CMK (cell line): ENCODE results near the gene ANTXRL.
"Not testable (repeated sequence)": the region's sequence is repeated elsewhere in the genome, so short reads cannot be mapped to it uniquely, and the experiment has no call there.

ENCODE experiments used
- DNase-seq: peaks from one replicate; pipeline ENCODE4 v3.0.0-alpha.2; 2010; ENCODE audit warnings: low read depth

Gene ANTXRL

DNA sequence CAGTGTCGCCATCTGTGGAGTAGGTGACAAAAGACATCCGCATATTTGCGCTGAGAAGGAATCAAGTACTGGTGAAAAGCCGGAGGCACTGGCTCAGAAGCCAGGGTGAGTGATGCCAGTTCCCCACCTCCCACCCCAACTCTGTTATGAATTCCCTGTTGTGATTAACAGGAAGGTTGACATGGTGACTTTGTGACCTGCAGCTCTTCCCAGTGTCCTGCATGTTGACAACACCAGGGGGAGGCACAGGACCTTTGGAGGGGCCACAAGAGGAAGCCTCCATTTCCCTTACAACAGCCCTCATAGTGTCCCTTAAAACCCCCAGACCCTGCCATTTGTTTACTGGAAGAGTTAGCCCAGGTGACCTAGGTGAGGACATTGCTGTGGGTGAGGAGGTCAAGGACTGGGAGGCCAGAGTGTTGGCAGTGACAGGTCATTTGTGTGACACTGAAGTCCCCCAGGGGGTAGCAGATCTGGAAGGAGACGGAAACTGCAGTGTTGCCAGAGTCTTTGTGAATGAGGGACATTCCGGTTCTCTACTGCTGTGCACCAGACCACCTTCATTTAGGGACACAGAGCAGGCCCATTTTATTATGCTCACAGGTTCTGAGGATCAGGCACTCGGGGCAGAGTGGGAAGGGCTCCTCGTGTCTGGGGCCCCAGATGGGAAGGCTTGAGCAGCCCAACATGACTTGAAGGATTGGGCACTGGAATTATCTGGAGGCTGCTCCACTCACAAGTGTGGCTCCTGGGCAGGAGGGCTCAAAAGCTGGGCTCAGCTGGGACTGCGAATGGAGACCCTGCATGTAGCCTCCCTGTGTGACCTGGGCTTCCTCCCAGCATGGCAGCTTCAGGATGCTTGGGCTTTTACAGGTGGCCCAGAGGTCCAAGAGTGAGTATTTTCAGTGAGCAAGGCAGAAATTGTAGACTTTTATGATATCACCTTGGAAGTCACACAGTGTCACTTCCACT is 13.0 kb upstream of the ANTXRL start:
- no peak for DNase-seq

DNA sequence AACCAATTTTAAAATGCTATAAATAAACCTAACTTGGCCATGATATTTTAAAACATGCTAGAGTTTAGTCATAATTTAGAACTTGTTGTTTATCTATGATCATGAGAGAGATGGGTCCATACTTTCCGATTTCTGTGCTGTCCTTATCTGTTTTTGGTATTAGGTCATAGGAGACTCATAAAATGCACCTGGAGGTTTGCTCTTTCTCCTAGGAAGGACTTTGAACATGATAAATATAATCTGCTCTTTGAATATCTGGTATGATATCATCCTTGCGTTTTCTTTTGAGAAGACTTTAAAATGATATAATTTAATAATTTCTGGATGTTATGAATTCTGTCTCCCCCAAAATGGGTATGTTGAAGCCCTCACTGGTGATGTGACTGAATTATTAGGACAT is 9.0 kb upstream of the ANTXRL start:
- DNase-seq: no peak

DNA sequence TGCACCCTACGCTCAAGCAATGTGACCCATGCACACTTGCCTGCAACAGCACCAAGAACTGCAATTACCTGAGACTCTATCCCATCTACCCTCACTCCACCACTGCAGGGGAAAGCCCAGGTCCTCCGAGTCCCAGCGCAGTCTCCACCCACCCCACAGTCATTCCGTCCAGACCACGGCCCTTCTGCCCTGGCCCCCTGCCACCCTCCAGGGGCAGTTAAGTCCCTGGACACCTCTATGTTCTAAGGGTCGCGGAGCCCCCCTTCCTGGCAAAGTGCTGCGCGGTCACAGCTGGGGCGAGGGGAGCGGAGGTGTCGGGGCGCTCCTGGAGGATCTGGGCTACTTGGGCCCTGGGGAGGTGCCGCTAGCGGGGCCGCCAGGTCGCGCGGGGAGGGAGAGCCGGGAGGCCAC is 4.4 kb upstream of the ANTXRL start:
- not testable (repeated sequence) for DNase-seq

DNA sequence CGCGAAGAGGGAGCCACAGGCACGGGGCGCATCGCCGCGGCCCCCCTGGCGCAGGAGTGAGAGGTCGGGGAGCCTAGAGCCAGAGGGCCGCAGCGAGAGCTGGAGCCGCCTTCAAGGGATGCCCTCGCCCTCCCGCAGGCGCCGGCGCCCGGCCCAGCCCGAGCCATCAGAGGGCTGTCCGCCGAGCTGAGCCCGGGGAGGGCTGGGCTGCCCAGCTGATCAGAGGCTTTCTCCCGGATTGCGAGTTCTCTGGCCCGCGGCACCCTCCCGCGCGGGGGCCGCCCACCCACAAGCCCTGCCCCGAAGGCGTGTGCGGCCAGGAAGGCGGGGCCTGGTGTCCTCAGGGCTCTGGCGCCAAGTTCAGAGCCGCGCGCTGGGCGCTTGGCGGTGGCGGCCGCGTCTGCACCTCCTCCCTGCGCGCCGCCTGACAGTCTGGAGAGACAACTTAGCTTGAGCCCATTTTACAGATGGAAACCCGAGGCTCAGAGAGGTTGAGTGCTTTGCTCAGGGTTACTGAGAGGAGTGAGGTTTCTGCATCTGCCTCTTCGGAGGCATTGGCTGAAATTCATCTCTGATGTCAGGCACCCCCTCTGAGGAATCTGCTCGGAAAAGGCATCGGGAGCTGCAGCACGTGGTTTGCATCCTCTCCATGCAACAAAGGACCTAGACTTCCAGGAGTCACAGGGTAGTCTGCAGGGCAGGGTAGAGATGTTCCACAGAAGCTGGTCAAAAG is 3.8 kb upstream of the ANTXRL start:
- DNase-seq: peak; percentile 27

DNA sequence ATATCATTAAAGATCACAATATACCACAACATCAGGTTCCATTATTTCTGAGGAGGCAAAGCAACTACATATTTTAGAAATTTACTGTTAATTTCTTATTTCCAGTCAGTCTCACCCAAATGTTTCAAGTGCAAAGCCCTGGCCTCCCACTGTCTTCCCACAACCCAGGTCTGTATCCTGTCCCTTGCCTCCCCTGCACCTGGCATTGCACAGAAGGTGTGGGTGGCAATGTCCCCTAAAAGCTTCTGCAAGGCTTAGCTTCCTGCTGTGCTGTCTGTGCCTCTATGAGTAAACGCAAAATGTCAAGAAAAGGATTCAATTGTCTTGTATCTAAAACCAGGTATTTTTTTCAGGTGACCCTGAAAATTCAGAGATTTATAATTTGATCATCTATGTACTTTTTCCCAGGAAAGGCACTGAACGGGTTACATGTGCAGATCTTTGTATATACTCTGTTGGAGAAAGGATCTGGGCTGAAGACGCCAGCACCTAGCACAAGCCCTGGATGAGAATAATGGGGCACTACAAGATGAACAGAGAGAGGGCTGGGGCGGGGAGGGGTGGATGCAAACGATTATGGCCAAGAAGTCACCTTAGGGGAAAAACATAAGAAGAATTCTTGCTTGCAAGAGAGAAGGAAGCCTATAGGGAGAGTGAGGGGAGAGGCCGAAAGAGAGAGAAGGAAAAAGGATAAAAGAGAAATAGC is 3.1 kb upstream of the ANTXRL start:
- DNase-seq: no peak

DNA sequence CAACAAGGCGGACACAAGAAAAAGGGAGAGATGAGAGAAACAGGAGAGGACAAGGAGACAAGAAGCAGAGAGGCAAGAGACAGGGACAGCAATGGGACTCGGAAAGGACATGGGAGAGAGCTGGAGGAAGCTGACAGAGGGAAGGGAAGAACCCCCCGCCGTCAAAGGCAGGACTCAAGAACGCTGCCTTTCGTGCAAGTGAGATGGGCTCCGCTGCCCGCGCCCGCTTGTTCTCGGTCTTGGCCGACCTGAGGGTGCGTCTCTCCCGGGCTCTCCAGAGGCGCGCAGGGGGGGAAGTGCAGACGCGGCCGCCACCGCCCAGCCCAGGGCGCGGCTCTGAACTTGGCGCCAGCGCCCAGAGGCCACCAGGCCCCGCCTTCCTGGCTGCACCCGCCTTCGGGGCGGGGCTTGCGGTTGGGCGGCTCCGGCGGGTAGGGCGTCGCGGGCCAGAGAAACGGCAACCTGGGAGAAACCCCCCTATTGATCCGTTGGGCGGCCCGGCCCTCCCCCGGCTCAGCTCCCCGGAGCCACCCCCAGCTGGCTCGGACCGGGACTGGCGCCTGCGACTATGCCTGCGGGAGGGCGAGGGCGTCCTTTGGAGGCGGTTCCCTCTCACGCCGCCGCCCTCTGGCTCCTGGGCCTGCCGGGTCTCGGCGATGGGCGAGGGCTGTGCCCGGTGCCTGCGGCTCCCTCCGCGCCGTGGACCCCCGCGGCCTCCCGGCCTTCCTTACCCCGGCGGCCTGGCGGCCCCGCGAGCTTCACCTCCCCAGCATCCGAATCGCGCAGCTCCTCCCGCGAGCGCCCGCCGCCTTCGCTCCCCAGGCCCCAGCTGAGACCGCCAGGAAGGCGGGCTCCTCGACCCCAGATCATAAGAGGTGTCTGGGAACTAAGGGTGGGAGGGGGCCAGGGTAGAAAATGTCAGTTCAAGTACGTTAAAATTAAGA is 2.2 kb upstream of the ANTXRL start:
- DNase-seq: peak; percentile 69

DNA sequence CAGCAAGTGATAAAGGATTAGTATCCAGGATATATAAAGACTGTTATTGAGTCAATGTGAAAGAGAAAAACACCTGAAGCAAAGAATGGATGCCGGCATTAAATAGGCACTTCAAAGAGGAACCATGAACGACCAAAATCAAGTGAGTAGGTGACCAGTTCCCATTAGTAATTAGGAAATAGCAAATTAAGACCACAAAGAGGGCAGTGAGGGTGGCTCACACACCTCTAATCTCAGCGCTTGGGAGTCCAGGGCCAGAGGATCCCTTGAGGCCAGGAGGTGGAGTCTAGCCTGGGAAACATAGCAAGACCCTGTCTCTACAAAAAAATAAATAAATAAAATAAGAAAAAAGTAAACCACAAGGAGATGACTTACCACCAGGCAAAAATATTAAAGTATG is 1.5 kb upstream of the ANTXRL start:
- no peak for DNase-seq

DNA sequence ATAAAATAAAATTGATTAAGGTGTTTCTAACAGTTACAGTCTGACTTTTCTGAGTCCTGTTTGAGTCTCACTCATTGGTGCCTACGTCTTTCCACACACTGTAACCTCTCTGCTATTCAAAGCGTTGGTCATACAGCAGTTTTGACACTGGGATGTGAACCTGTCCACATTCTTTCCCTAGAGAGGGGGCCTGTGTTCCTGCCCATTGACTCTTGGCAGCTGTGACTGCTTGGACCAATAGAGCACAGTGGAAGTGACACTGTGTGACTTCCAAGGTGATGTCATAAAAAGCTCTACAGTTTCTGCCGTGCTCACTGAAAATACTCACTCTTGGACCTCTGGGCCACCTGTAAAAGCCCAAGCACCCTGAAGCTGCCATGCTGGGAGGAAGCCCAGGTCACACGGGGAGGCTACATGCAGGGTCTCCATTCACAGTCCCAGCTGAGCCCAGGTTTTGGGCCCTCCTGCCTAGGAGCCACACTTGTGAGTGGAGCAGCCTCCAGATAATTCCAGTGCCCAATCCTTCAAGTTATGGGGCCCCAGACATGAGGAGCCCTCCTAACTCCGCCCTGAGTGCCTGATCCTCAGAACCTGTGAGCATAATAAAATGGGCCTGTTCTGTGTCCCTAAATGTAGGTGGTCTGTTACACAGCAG is 704 bp upstream of the ANTXRL start:
- DNase-seq: no peak

DNA sequence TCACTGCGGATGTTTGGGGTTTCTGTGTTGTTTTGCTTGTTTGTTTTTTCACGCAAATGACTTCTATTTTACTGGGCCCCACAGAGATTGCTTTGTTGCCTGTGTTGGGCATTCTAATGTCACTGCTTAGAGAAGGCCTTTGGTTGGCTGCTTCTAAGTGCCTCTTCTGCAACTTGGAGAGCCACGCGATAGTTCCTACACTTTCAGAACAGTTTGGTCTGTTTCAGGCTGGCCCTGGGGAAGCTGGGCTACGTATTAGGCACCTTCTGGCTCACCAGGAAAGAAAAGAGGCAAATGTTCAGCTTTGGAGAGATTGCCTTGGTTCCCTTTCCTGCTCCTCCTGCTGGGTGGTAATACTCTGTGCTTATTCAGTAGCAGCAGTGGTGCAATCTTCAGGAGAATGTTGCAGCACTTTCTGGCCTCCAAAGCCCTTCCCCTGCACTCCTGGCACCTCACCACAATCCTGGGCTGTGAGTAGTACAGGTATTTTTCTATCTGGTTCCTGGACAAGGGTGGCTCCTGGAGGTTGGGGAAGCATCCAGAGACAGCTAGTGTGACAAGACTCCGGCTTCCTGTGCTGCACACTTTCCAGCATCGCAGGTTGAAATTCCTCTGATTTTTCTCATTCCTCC is 1.2 kb downstream of the ANTXRL start:
- DNase-seq: no peak

DNA sequence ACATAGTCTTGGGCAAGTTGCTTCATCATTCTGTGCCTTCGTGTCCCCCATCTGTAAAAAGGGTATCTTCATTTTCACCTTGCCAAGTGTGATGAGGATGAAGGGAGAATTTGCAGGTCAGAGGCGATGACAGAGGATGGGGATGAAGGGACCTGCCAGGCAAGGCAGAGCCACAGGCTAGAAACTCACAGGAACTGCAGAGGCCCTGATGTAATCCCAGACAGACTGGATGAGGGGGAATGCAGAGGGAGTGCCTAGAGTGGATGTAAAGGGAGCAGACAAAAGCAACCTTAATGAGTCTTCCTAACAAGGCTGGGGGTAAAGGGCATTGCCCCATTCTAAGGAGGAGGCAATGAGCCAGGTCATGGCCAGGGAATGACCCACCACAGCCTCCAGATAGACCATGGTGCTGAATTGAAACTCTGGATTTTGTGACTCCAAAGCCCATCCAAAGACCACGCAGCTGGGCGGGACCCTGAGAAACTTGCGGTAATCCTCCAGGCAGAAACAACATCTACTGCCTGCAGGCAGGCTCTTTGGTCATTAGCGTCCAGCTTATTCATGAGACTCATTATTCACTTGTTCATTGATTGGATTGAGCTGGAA is 1.9 kb downstream of the ANTXRL start:
- DNase-seq: no peak

DNA sequence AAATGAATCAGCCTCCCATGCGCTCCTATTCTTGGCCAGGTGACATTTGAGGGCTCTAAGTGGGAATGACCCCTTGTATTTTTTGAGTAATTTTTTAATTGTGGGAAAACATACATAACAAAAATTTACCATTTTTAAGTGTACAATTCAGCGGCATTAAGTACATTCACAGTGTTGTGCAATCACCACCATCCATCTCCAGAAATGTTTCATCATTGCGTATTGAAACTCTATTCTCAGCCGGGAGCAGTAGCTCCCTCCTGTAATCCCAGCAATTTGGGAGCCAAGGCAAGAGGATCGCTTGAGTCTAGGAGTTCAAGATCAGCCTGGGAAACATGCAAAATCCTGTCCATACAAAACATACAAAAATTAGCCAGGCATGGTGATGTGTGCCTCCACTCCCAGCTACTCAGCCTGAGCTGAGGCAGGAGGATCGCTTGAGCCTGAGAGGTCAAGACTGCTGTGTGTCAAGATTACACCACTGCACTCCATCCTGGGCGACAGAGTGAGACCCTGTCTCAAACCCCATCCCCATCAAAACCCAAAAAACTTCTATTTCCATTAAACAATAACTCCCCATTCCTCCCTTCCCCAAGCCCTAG is 2.5 kb downstream of the ANTXRL start:
- no peak for DNase-seq

DNA sequence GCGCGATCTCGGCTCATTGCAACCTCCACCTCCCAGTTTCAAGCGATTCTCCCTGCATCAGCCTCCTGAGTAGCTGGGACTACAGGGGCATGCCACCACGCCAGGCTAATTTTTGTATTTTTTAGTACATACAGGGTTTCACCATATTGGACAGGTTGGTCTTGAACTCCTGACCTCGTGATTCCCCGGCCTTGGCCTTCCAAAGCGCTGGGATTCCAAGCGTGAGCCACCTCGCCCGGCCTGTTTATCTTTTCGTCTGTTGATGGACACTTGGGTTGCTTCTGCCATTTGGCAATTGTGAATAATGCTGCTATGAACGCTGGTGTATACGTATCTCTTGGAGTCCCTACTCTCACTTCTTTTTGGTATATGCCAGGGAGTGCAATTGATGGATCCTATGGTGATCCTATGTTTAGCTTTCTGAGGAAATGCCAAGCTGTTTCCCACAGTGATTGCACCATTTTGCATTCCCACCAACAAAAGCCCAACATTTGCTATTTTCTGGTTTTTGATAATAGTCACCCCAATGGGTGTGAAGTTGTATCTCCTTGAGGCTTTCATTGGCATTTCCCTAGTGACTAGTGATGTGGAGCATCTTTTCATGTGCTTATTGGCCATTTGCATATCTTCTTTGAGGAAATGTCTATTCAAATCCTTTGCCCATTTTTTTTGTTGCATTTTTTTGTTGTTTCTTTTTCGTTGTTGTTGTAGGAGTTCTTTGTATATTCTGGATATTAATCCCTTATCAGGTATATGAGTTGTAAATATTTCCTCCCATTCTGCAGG is 3.5 kb downstream of the ANTXRL start:
- no peak for DNase-seq

DNA sequence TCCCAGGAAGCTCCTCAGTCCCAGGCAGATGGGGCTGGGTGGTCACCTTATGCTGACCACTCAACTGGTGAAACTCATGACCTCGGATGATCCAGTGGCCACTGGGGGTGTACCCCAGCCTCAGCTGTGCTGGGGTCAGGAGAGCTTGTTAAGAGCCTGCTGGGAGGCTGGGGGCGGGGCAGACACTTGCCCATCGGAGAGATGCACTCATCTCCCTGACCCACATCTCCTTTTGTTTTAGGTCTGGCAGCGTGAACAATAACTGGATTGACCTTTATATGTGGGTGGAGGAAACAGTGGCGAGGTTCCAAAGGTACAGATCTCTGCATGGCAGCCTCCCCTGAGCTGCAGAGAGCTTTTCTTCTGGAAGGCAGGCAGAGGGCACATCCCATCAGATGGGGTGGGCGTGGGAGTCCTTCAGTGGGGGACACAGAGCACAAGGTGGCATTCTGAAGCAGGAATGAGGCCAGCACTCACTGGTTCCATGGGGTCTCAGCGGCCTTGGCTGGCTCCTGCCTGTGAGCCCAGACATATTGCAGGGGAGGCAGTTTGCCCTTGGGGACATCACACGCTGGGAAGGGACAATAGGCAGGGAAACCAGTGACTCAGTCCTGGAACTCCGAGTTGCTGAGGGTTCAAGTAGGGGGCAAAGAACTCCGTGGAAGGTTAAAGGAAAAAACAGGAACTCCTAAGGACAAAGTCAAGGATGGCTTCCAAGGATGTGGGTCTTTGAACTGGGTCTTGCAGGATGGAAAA is 5.2 kb downstream of the ANTXRL start:
- no peak for DNase-seq

DNA sequence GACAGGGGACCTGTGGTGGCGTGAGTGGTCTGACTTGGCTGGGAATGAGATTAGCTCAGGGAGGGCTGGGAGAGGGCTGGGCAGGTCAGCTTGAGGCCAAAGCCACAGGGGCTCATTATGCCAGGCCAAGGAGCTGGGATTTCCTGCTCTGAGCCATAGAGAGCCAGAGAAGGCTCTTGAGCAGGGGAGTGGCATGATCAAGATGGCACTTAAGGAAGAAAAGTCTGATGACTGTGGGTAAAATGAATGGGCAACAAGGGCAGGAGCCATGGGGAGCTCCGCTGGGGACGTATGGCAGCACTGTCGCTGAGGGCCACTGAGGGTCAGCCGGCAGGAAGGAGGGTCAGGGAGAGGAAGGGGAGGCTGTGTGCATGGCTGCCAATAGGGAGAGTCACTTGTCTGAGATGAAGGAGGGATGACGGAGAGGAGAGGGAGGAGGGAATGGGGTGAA is 5.8 kb downstream of the ANTXRL start:
- DNase-seq: no peak

DNA sequence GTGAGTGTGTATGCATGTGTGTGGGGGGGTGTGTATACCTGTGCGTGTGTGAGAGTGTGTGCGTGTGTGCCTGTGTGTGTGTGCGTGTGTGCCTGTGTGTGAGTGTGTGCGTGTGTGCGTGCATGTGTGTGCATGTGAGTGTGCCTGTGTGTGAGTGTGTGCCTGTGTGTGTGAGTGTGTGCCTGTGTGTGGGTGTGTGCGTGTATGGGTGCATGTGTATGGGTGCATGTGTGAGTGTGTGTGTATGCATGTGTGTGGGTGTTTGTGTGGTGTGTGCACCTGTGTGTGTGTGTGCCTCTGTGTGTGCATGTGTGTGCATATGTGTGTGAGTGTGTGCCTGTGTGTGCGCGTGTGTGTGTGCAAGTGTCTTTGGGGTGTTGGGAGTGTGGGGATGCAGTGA is 6.4 kb downstream of the ANTXRL start:
- DNase-seq: no peak

DNA sequence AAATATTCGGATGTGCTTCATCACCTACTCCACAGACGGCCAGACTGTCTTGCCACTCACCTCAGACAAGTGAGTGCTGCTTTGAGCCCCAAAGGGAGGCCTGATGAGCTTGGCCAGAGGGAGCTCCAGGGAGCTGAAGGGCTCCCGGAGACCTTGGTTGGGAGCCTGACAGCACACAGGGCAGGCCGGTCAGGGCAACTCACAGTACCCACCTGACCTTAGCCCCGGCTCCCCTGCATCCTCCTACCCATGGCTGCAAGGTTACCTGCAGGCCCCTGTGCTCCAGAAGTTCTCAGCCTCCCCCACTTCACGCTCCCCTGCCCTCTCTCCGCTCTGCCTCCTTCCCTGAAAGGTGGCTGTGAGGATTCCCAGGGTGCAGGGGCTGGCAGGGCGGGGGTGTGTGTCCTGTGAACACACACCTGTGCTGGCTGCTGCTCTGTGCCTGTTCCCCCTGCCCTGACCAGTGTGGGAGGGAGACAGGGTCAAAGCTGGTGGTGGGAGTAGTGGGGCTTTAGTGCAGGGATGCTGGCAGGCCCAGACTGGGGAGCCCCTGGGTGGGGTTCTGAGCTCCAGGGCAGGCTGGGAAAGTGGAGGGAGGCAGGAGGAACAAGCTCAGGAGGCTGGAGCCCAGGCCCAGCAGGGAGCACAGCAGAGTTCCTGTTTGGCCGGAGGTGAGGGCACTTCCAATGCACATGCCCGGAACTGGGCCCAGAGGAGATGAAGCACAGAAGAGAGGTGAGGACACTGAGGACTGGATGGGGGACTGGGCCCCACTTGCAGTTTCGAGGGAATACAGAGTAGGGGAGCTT is 7.2 kb downstream of the ANTXRL start:
- DNase-seq: no peak

DNA sequence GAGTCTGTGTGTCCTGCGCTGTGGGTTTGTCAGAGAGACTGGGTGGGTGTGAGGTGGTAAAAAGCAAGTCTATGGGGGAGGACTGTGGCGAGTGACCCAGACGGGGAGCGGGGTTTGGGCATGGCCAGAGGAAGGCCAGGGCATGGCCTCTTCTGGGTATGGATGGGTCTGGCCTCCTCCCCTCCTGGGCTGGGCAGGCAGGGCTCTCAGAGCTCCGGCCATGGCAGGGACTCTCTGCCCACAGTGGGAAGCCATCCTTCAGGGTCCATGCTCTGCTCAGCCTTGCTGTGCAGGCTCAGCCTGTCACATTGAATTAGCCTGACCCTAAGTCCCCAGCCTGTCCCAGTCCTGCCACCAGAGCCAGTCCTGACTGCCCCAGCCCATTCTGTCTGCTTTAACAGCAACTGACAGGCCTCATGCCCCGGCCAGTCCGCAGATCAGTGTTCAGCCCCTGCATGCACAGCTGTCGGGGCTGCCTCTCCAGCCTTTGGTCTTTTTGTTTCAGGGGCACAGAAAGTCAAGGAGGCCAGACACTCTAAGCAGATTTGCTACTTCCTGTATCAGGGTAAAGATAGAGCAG is 7.9 kb downstream of the ANTXRL start:
- DNase-seq: no peak
